Measurements from ENCODE around the gene LAMA3. TPM values are rescaled to one million over a fixed set of nuclear protein-coding genes. Genes with fewer than 3 reads are reported as not detected.

Gene LAMA3
- polyA plus RNA-seq, 1 of the 3 experiments (the other 2 are of a cell fraction) = 3.5 TPM

GRCh38 chr18:23800902-23801301, 111.6 kb downstream of the LAMA3 start:
- Histone ChIP-seq H3K36me3 (replicated peaks in 1 of 2; ENCODE audit: control insufficient read depth in 1 of 2, insufficient read depth in 2 of 2, low read length in 1 of 2) (no peaks in the 10 kb centered on the region), H3K27me3 (ENCODE audit: insufficient read depth) (no peaks in the 10 kb centered on the region), H3F3A (replicated peaks; ENCODE audit: insufficient read depth) (no peaks in the 10 kb centered on the region), H3K4me1 (ENCODE audit: control insufficient read depth in 1 of 2, insufficient read depth in 2 of 2, low read depth in 1 of 2, low read length in 1 of 2) (no peaks in the 10 kb centered on the region), H3K9ac (no peak overlapping the region), H4K20me1 (ENCODE audit: insufficient read depth) (no peaks in the 10 kb centered on the region), H3K4me2 (no peak overlapping the region), H2AFZ (ENCODE audit: low read depth) (no peak overlapping the region), H3K9me3 (no peaks in the 10 kb centered on the region), H3K9me2 (no peaks in the 10 kb centered on the region), H3K4me3 (ENCODE audit: low read depth in 2 of 2, low read length in 1 of 2) (no peak overlapping the region), H3K27ac (ENCODE audit: low read depth in 2 of 2, low read length in 1 of 2) (no peak overlapping the region), H3K79me2 (ENCODE audit: insufficient read depth) (no peaks in the 10 kb centered on the region)
- CTCF ChIA-PET = interaction anchor here (1.1 kb wide), 1 partner anchor 9 kb away, joined by 3 read pairs; no protein-coding TSS in a partner anchor
- DNase-seq = no peak
- WGBS (ENCODE audit: low lambda C conversion rate) = 81% methylated on average over 3 of the region's 3 CpGs
- POLR2A ChIA-PET = no interaction called here
- no peak for TF ChIP-seq NRF1 (IDR thresholded peaks at IDR 0.05; ENCODE audit: low read depth, low read length)
- no peak for TF ChIP-seq USF1 (IDR thresholded peaks at IDR 0.05; ENCODE audit: borderline replicate concordance, low read depth)
- TF ChIP-seq RCOR1 (IDR thresholded peaks at IDR 0.05; ENCODE audit: low read length) = no peak
- no peak for TF ChIP-seq POLR2AphosphoS5 (IDR thresholded peaks at IDR 0.05; ENCODE audit: low read depth, low read length)
- TF ChIP-seq YY1 (IDR thresholded peaks at IDR 0.05; ENCODE audit: low read depth) = no peak
- no peak for TF ChIP-seq GABPA (IDR thresholded peaks at IDR 0.05; ENCODE audit: low read depth)
- TF ChIP-seq SMC3 (IDR thresholded peaks at IDR 0.05; ENCODE audit: low read depth, low read length) = no peak
- TF ChIP-seq MAX (IDR thresholded peaks at IDR 0.05; ENCODE audit: low read depth) = no peak
- TF ChIP-seq EP300 (IDR thresholded peaks at IDR 0.05; ENCODE audit: borderline replicate concordance in 1 of 2, low read depth in 1 of 2, low read length in 1 of 2) = no peak
- no peak for TF ChIP-seq SIN3A (IDR thresholded peaks at IDR 0.05; ENCODE audit: borderline replicate concordance, low read depth, low read length)
- TF ChIP-seq USF2 (IDR thresholded peaks at IDR 0.05; ENCODE audit: borderline replicate concordance, low read depth, low read length) = no peak
- TF ChIP-seq MXI1 (IDR thresholded peaks at IDR 0.05; ENCODE audit: low read depth, low read length) = no peak
- TF ChIP-seq MEF2A (IDR thresholded peaks at IDR 0.05; ENCODE audit: borderline replicate concordance, low read depth) = no peak
- TF ChIP-seq FOXJ3 (CRISPR knock-in tag; IDR thresholded peaks at IDR 0.05) = no peak
- TF ChIP-seq TCF12 (IDR thresholded peaks at IDR 0.05) = no peak
- TF ChIP-seq CHD2 (IDR thresholded peaks at IDR 0.05; ENCODE audit: low read length, partially characterized antibody) = no peak

- no peaks in the 10 kb centered on the region for H3K27me3 ChIP-seq (ENCODE audit: insufficient read depth)
- no peaks in the 10 kb centered on the region for H3K9me3 ChIP-seq
- no peaks in the 10 kb centered on the region for H4K20me1 ChIP-seq (ENCODE audit: insufficient read depth)
- no peak overlapping the region for H3K27ac ChIP-seq (ENCODE audit: low read depth in 2 of 2, low read length in 1 of 2)
- no peak overlapping the region for H3K4me3 ChIP-seq (ENCODE audit: low read depth in 2 of 2, low read length in 1 of 2)
- no peaks in the 10 kb centered on the region for H3F3A ChIP-seq (replicated peaks; ENCODE audit: insufficient read depth)
- H3K36me3 ChIP-seq (replicated peaks in 1 of 2; ENCODE audit: control insufficient read depth in 1 of 2, insufficient read depth in 2 of 2, low read length in 1 of 2) = no peaks in the 10 kb centered on the region
- H3K9me2 ChIP-seq = no peaks in the 10 kb centered on the region
- no peak for DNase-seq
- ChIA-PET CTCF (interaction anchor here (1.1 kb wide), 1 partner anchor 9 kb away, joined by 4 read pairs; no protein-coding TSS in a partner anchor), POLR2A (no interaction called here)
- WGBS (ENCODE audit: low lambda C conversion rate) = 85% methylated on average over 2 of the region's 2 CpGs
- no peaks in the 10 kb centered on the region for H3K4me1 ChIP-seq (ENCODE audit: control insufficient read depth in 1 of 2, insufficient read depth in 2 of 2, low read depth in 1 of 2, low read length in 1 of 2)
- no peak overlapping the region for H3K4me2 ChIP-seq
- H3K9ac ChIP-seq = no peak overlapping the region
- no peaks in the 10 kb centered on the region for H3K79me2 ChIP-seq (ENCODE audit: insufficient read depth)
- H2AFZ ChIP-seq (ENCODE audit: low read depth) = no peak overlapping the region
- no peak for TF ChIP-seq SMC3 (IDR thresholded peaks at IDR 0.05; ENCODE audit: low read depth, low read length)
- no peak for TF ChIP-seq MEF2A (IDR thresholded peaks at IDR 0.05; ENCODE audit: borderline replicate concordance, low read depth)
- no peak for TF ChIP-seq YY1 (IDR thresholded peaks at IDR 0.05; ENCODE audit: low read depth)
- TF ChIP-seq FOXJ3 (CRISPR knock-in tag; IDR thresholded peaks at IDR 0.05) = no peak
- no peak for TF ChIP-seq GABPA (IDR thresholded peaks at IDR 0.05; ENCODE audit: low read depth)
- TF ChIP-seq NRF1 (IDR thresholded peaks at IDR 0.05; ENCODE audit: low read depth, low read length) = no peak
- no peak for TF ChIP-seq USF2 (IDR thresholded peaks at IDR 0.05; ENCODE audit: borderline replicate concordance, low read depth, low read length)
- TF ChIP-seq EP300 (IDR thresholded peaks at IDR 0.05; ENCODE audit: borderline replicate concordance in 1 of 2, low read depth in 1 of 2, low read length in 1 of 2) = no peak
- TF ChIP-seq PBX3 (IDR thresholded peaks at IDR 0.05) = no peak
- TF ChIP-seq SIN3A (IDR thresholded peaks at IDR 0.05; ENCODE audit: borderline replicate concordance, low read depth, low read length) = no peak
- no peak for TF ChIP-seq IRF3 (IDR thresholded peaks at IDR 0.05; ENCODE audit: low read depth, low read length)
- no peak for TF ChIP-seq CHD2 (IDR thresholded peaks at IDR 0.05; ENCODE audit: low read length, partially characterized antibody)
- TF ChIP-seq TCF12 (IDR thresholded peaks at IDR 0.05) = no peak
- no peak for TF ChIP-seq MAX (IDR thresholded peaks at IDR 0.05; ENCODE audit: low read depth)
- no peak for TF ChIP-seq MXI1 (IDR thresholded peaks at IDR 0.05; ENCODE audit: low read depth, low read length)
Measured at GRCh38 chr18:23802817-23803216, 113.6 kb downstream of the LAMA3 start.

Data from SK-N-SH (cell line).